ENCODE measurements around the gene CAMK1D. TPM values are rescaled to one million over a fixed set of nuclear protein-coding genes. Genes with fewer than 3 reads are reported as not detected.
"Not testable (repeated sequence)": the region's sequence is repeated elsewhere in the genome, so short reads cannot be mapped to it uniquely, and the experiment has no call there.

Gene CAMK1D
- total RNA-seq, 1 donor from 2014 or later = 22.5 TPM

DNA sequence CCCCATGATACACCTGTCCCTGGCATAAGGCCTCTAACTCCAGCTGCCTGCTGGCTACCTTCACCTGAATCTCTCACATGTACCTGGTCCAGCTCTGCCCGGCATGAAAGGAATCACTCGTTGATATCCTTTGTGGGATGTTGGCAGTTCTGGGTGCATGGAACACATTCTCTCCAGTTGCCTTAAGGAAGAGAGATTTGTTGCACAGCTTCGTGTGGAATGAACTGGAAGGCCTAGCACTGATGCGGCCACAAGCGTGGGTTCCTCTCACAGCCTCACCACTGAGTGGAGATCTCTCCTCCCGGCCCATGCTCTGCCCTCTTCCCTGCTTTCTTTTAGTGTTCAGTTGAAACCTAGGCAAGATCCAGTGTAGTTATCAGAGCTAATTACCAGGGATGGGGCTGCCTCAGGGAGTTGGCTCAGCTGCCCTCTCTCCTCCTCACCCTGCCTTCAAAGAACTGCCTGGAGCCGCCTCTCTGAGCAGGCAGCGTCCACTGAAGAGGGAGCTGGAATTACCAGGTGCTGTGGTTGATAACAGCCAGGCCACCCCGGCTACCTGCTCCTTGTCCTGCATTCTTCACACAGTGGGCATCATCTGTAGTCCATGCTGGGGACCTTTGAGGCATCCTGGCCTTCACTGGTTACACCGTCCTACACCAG is 457.9 kb downstream of the CAMK1D start:
- H3K27me3 ChIP-seq (ENCODE audit: low read depth) = no peaks in the 10 kb centered on the region
- no peaks in the 10 kb centered on the region for H3K36me3 ChIP-seq
- no peaks in the 10 kb centered on the region for H3K9me3 ChIP-seq
- ATAC-seq = no peak
- TF ChIP-seq, protein P1, sequence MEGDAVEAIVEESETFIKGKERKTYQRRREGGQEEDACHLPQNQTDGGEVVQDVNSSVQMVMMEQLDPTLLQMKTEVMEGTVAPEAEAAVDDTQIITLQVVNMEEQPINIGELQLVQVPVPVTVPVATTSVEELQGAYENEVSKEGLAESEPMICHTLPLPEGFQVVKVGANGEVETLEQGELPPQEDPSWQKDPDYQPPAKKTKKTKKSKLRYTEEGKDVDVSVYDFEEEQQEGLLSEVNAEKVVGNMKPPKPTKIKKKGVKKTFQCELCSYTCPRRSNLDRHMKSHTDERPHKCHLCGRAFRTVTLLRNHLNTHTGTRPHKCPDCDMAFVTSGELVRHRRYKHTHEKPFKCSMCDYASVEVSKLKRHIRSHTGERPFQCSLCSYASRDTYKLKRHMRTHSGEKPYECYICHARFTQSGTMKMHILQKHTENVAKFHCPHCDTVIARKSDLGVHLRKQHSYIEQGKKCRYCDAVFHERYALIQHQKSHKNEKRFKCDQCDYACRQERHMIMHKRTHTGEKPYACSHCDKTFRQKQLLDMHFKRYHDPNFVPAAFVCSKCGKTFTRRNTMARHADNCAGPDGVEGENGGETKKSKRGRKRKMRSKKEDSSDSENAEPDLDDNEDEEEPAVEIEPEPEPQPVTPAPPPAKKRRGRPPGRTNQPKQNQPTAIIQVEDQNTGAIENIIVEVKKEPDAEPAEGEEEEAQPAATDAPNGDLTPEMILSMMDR (IDR thresholded peaks at IDR 0.05) = no peak
- H3K4me1 ChIP-seq = no peaks in the 10 kb centered on the region
- H3K4me3 ChIP-seq = no peak overlapping the region
- no peak for DNase-seq
- intact Hi-C loops (cut with DNase I) = no loop called here
- no peak overlapping the region for H3K27ac ChIP-seq

DNA sequence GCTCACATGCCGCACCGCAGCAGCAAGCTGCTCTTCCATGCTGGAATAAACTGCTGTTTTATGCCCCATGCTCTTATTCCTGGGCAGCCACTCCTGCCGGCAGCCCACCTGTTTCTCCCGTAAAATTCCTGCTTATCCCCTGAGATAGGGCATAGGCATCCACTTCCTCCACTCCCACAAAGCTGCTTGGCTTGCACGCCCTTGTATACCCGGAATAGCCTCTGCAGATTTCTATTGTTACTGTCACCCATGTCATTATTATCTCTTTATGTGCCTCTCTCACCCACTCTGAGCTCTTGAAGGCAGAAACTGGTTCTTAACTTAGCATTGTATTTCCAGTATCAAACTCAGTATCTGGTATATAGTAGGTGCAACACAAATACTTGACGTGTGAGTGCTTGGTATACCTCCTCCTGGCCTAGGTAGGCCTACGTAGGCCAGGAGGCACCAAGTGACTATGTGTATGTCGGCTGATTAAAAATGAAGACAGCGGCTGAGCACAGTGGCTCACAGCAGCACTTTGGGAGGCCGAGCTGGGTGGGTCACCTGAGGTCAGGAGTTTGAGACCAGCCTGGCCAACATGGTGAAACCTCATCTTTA is 458.8 kb downstream of the CAMK1D start:
- Histone ChIP-seq H3K4me3 (no peak overlapping the region), H3K27ac (no peak overlapping the region), H3K9me3 (no peaks in the 10 kb centered on the region), H3K27me3 (ENCODE audit: low read depth) (no peaks in the 10 kb centered on the region), H3K4me1 (no peaks in the 10 kb centered on the region), H3K36me3 (no peaks in the 10 kb centered on the region)
- DNase-seq = no peak
- ATAC-seq = no peak
- TF ChIP-seq, protein P1 (IDR thresholded peaks at IDR 0.05) = no peak
- intact Hi-C loops (cut with DNase I) = no loop called here

GRCh38 chr10:12810046-12810445 is 460.7 kb downstream of the CAMK1D start:
- H3K27ac ChIP-seq; DNase-seq; H3K27me3 ChIP-seq (ENCODE audit: low read depth); H3K36me3 ChIP-seq; ATAC-seq; intact Hi-C loops (cut with DNase I); H3K4me1 ChIP-seq; H3K9me3 ChIP-seq; H3K4me3 ChIP-seq: not testable (repeated sequence)

- Histone ChIP-seq H3K4me1 (no peaks in the 10 kb centered on the region), H3K36me3 (peaks cover 6% of the 10 kb centered on the region), H3K27me3 (ENCODE audit: low read depth) (no peaks in the 10 kb centered on the region), H3K9me3 (no peaks in the 10 kb centered on the region), H3K27ac (no peak overlapping the region), H3K4me3 (no peak overlapping the region)
- TF ChIP-seq, protein P1 (IDR thresholded peaks at IDR 0.05) = no peak
- no peak for DNase-seq
- ATAC-seq = no peak
- intact Hi-C loops (cut with DNase I) = no loop called here
These were observed 462.5 kb downstream of the CAMK1D start for GRCh38 chr10:12811826-12812225.

DNA sequence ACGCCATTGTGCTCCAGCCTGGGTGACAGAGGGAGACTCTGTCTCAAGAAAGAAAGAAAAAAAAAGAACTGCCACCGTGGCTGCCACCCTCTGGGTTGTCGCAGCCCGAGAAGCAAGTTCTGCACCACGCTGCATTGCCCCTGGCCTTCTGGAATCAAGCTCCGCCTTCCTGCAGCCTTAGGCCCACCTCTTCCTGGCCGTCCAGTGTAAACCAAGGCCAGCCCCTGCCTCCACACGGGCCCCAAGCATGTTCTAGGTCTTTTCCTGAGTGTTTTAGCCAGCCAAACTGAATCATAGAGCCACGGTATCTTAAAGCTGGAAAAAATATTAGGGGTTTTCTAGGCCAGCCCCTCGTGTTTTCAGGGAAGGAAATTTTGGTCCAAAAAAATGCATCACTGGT is 463.2 kb downstream of the CAMK1D start:
- no peaks in the 10 kb centered on the region for H3K4me1 ChIP-seq
- peaks cover 6% of the 10 kb centered on the region for H3K36me3 ChIP-seq
- H3K27me3 ChIP-seq (ENCODE audit: low read depth) = no peaks in the 10 kb centered on the region
- TF ChIP-seq, protein P1 (IDR thresholded peaks at IDR 0.05) = no peak
- intact Hi-C loops (cut with DNase I) = no loop called here
- no peak for DNase-seq
- H3K4me3 ChIP-seq = no peak overlapping the region
- ATAC-seq = no peak
- no peak overlapping the region for H3K27ac ChIP-seq
- H3K9me3 ChIP-seq = no peaks in the 10 kb centered on the region

DNA sequence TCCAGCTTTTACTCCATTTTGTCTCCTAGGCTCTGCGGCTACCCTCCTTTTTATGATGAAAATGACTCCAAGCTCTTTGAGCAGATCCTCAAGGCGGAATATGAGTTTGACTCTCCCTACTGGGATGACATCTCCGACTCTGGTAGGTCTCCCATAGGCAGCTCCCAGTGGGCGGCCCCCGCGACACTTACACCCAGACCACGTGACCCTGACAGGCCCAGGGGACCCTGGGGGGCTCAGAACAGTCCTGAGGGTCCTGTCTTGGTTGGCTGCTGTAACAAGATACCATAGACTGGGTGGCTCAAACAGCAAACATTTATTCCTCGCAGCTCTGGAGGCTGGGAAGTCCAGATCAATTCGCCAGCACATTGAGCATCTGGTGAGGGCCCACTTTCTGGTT is 464.8 kb downstream of the CAMK1D start:
- TF ChIP-seq, protein P1 (IDR thresholded peaks at IDR 0.05) = no peak
- Histone ChIP-seq H3K27me3 (ENCODE audit: low read depth) (no peaks in the 10 kb centered on the region), H3K9me3 (no peaks in the 10 kb centered on the region), H3K4me1 (no peaks in the 10 kb centered on the region), H3K4me3 (no peak overlapping the region), H3K27ac (no peak overlapping the region), H3K36me3 (peaks cover 6% of the 10 kb centered on the region)
- intact Hi-C loops (cut with DNase I) = no loop called here
- no peak for ATAC-seq
- DNase-seq = no peak
